Neural progenitor cell (in vitro differentiated cells): Measurements from ENCODE around the gene TMEM43.

ENCODE experiments used
- CTCF ChIP-seq: fragments of 200-600 bp; sonication (generic); IDR thresholded peaks from 2 replicates; pipeline ENCODE4 v1.5.1; 2017; ENCODE audit warnings: antibody characterized with exemption, mild to moderate bottlenecking
- EZH2 ChIP-seq: fragments of 200-600 bp; sonication (generic); IDR thresholded peaks from 2 replicates; pipeline ENCODE4 v1.6.1; 2017; ENCODE audit warnings: antibody characterized with exemption, mild to moderate bottlenecking, moderate library complexity
- EZH2phosphoT487 ChIP-seq: fragments of 200-600 bp; sonication (generic); IDR thresholded peaks from 2 replicates; pipeline ENCODE4 v1.6.1; 2017; ENCODE audit warnings: antibody characterized with exemption

DNA sequence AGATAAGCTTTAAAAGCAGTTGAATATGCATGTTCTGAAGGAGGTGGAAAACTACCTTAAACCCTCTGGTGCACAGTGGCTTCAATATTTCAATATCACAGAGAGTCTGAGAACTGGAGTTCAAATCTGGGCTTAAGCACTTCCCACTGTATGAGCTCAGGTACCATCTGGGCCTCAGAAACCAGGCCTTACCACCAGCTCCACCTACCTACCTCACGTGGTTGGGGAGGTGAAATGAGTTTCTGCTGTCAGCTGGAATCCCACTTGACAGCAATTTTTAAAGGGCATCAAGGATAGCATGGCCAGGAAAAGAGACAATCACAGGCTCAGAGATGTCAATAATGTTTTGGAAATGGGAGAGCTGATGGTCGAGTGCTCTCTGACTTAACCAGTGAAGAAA lies 5.2 kb upstream of the TMEM43 start:
- TF ChIP-seq CTCF = no peak
- TF ChIP-seq EZH2phosphoT487 = no peak
- TF ChIP-seq EZH2 = no peak
